NCI-H2081 treated with DMSO at 0.1 percent for 48 hours (cell line): ENCODE results near the gene TM6SF1.
"Not testable (repeated sequence)": the region's sequence is repeated elsewhere in the genome, so short reads cannot be mapped to it uniquely, and the experiment has no call there.

Source experiments
- DNase-seq: peaks from one replicate; lab custom pipeline; 2025; lab: John Stamatoyannopoulos, UW

Gene TM6SF1

GRCh38 chr15:83106994-83107840 is at the start of gene TM6SF1:
TSS of gene TM6SF1 (plus strand) at chr15:83107645. CDS start at chr15:83107681, 36 bp downstream.
- no peak for DNase-seq

- DNase-seq, result no peak
These were observed 49.6 kb upstream of the TM6SF1 start for GRCh38 chr15:83057696-83058376.

- no peak for DNase-seq
These were observed 45.8 kb upstream of the TM6SF1 start for GRCh38 chr15:83061680-83062079.

GRCh38 chr15:83062768-83063180 is 44.7 kb upstream of the TM6SF1 start:
- DNase-seq, result no peak

- DNase-seq, result no peak
These were observed 43.9 kb upstream of the TM6SF1 start for GRCh38 chr15:83063551-83063950.

- DNase-seq, result no peak
These were observed 42.6 kb upstream of the TM6SF1 start for GRCh38 chr15:83064859-83065258.

GRCh38 chr15:83065431-83065830 is 42.0 kb upstream of the TM6SF1 start:
- DNase-seq, result no peak

- DNase-seq, result no peak
These were observed 41.3 kb upstream of the TM6SF1 start for GRCh38 chr15:83066034-83066733.

- peak; percentile 54 for DNase-seq
These were observed 40.5 kb upstream of the TM6SF1 start, which contains the start of gene BTBD1 for GRCh38 chr15:83066734-83067637. TSS of gene BTBD1 (minus strand) at chr15:83067252. CDS start at chr15:83067151, 101 bp downstream.

- DNase-seq, result no peak
These were observed 39.8 kb upstream of the TM6SF1 start for GRCh38 chr15:83067638-83067962.

- no peak for DNase-seq
These were observed 39.4 kb upstream of the TM6SF1 start for GRCh38 chr15:83068054-83068453.

GRCh38 chr15:83069211-83069642 is 38.2 kb upstream of the TM6SF1 start:
- not testable (repeated sequence) for DNase-seq

GRCh38 chr15:83077491-83078230 is 29.8 kb upstream of the TM6SF1 start:
- no peak for DNase-seq

- DNase-seq, result no peak
These were observed 28.7 kb upstream of the TM6SF1 start for GRCh38 chr15:83078712-83079111.

- no peak for DNase-seq
These were observed 26.0 kb upstream of the TM6SF1 start for GRCh38 chr15:83081256-83082014.

- no peak for DNase-seq
These were observed 24.6 kb upstream of the TM6SF1 start for GRCh38 chr15:83082730-83083386.

GRCh38 chr15:83085461-83085860 is 22.0 kb upstream of the TM6SF1 start:
- DNase-seq, result not testable (repeated sequence)

- not testable (repeated sequence) for DNase-seq
These were observed 21.4 kb upstream of the TM6SF1 start for GRCh38 chr15:83085864-83086552.

- no peak for DNase-seq
These were observed 19.9 kb upstream of the TM6SF1 start for GRCh38 chr15:83087576-83087975.
